Vagina (tissue), 2 donors: ENCODE measurements around the gene MMD2.

Experiments used
- POLR2A ChIP-seq, 2 donors: fragments of 450-650 bp; IDR thresholded peaks; one replicate each; pipeline ENCODE4 v1.6.1; 2017; ENCODE audit warnings: antibody characterized with exemption in 2 of 2, mild to moderate bottlenecking in 2 of 2, moderate library complexity in 2 of 2
- POLR2AphosphoS5 ChIP-seq, 2 donors: sonication (generic); formaldehyde crosslinking; IDR thresholded peaks; one replicate each; pipeline ENCODE4 v1.9.0; 2017; ENCODE audit warnings: antibody characterized with exemption in 2 of 2, mild to moderate bottlenecking in 2 of 2, low read depth in 1 of 2; ENCODE audit not compliant: insufficient read depth in 1 of 2

DNA sequence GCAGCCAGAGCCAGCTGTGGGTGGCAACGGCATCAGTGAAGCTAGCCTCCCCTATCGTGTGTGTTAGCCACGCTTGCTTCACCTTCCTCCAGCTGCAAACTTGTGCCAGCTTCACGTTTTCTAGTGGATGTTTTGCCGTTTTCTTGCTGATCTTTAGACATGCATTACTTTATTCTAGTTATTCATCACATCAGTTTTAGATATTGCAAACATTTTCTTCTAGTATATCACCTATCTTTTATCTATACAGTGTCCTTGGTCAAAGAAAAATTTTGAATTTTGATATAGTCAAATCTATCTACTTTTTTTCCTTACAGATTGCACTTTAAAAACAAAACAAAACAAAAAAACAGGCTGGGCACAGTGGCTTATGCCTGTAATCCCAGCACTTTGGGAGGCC lies 90.5 kb downstream of the MMD2 start:
- TF ChIP-seq POLR2A (IDR thresholded peaks at IDR 0.05) (no peak), POLR2AphosphoS5 (IDR thresholded peaks at IDR 0.05; ENCODE audit: insufficient read depth in 1 of 2, low read depth in 1 of 2) (no peak)
